HepG2 (cell line): ENCODE measurements around the gene WSB1. TPM values are rescaled to one million over a fixed set of nuclear protein-coding genes. Genes with fewer than 3 reads are reported as not detected.

ENCODE experiments used
- DBP ChIP-seq: sonication (generic); formaldehyde crosslinking; IDR thresholded peaks from 2 replicates; pipeline ENCODE4 v1.4.0; 2020; ENCODE audit warnings: missing genetic modification reagents; ENCODE audit errors: not compliant biosample characterization
- HBP1 ChIP-seq: IDR thresholded peaks from 2 replicates; pipeline ENCODE4 v1.6.1; 2016; ENCODE audit warnings: low read depth, control low read depth
- HCFC1 ChIP-seq: fragments of 150-350 bp; IDR thresholded peaks from 2 replicates; pipeline ENCODE4 v1.6.1; 2014; ENCODE audit warnings: low read depth, low read length
- MXI1 ChIP-seq: IDR thresholded peaks from 3 replicates; pipeline ENCODE4 v1.6.1; 2012; ENCODE audit warnings: low read depth, low read length, inconsistent platforms, borderline replicate concordance
- ONECUT2 ChIP-seq: sonication (generic); formaldehyde crosslinking; IDR thresholded peaks from 2 replicates; pipeline ENCODE4 v1.4.0; 2020; ENCODE audit warnings: missing genetic modification reagents
- SAP130 ChIP-seq: IDR thresholded peaks from 2 replicates; pipeline ENCODE4 v1.6.1; 2016; ENCODE audit warnings: low read depth
- TAF1 ChIP-seq: sonication (generic); formaldehyde crosslinking; IDR thresholded peaks from 2 replicates; pipeline ENCODE4 v1.4.0; 2020; ENCODE audit warnings: missing genetic modification reagents
- TERF1 ChIP-seq: sonication (generic); formaldehyde crosslinking; IDR thresholded peaks from 2 replicates; pipeline ENCODE4 v1.8.0; 2022; ENCODE audit warnings: mild to moderate bottlenecking, missing genetic modification reagents, moderate library complexity
- ZC3H13 ChIP-seq: sonication (generic); formaldehyde crosslinking; IDR thresholded peaks from 2 replicates; pipeline ENCODE4 v1.8.1; 2023; ENCODE audit warnings: mild to moderate bottlenecking, missing genetic modification reagents, moderate library complexity
- ZFP90 ChIP-seq: sonication (generic); formaldehyde crosslinking; IDR thresholded peaks from 2 replicates; pipeline ENCODE4 v1.8.0; 2022; ENCODE audit warnings: missing genetic modification reagents, mild to moderate bottlenecking, inconsistent platforms, borderline replicate concordance
- ZNF143 ChIP-seq: sonication (generic); formaldehyde crosslinking; IDR thresholded peaks from 2 replicates; pipeline ENCODE4 v1.4.0; 2020; ENCODE audit warnings: missing genetic modification reagents
- ZNF274 ChIP-seq: sonication (generic); formaldehyde crosslinking; IDR thresholded peaks from 2 replicates; pipeline ENCODE4 v1.5.1; 2020; ENCODE audit warnings: mild to moderate bottlenecking, missing genetic modification reagents
- ZNF326 ChIP-seq: sonication (generic); formaldehyde crosslinking; IDR thresholded peaks from 2 replicates; pipeline ENCODE4 v1.4.0; 2020; ENCODE audit warnings: missing genetic modification reagents, borderline replicate concordance
- ZNF441 ChIP-seq: sonication (generic); formaldehyde crosslinking; IDR thresholded peaks from 2 replicates; pipeline ENCODE4 v1.7.0; 2021; ENCODE audit warnings: missing genetic modification reagents, borderline replicate concordance
- ZNF512B ChIP-seq: sonication (generic); formaldehyde crosslinking; IDR thresholded peaks from 2 replicates; pipeline ENCODE4 v1.5.1; 2020; ENCODE audit warnings: missing genetic modification reagents, mild to moderate bottlenecking, borderline replicate concordance
- ZNF660 ChIP-seq: sonication (generic); formaldehyde crosslinking; IDR thresholded peaks from 2 replicates; pipeline ENCODE4 v1.5.1; 2020; ENCODE audit warnings: mild to moderate bottlenecking, low read depth, missing genetic modification reagents, borderline replicate concordance
- polyA plus RNA-seq, 8 experiments: library from polyadenylated mRNA; depleted of rRNA in 3 of 8; stranded (reverse) in 7 of 8; unstranded in 1 of 8; fragments of >200 nt; fragmentation: Illumina TruSeq in 4 of 8; extraction: Trizol in 4 of 8; gene quantifications; 2 replicates each; pipeline versions ENCODE4 v1.2.1 to v1.2.3, GENCODE V29; 2011 to 2016; ENCODE audit warnings: low read depth in 4 of 8, missing spikeins in 1 of 8, mixed read lengths in 1 of 8; ENCODE audit not compliant: insufficient read depth in 1 of 8
- total RNA-seq, 5 experiments: library from RNA; depleted of rRNA; stranded (reverse); fragments of >200 nt; fragmentation: Illumina TruSeq; extraction: Trizol; gene quantifications; 2 replicates each; pipeline ENCODE4 v1.2.3, GENCODE V29; 2016; ENCODE audit warnings: low read depth in 1 of 5
- TF ChIP-seq, protein P1 (sequence below): sonication (generic); formaldehyde crosslinking; IDR thresholded peaks from 2 replicates; pipeline ENCODE4 v1.5.1; 2020; ENCODE audit warnings: mild to moderate bottlenecking, missing genetic modification reagents, borderline replicate concordance

The WSB1 gene
- total and polyA plus RNA-seq, 2 of the 13 experiments (the other 11 are each of a cell fraction or from before 2014, with no cell fraction given), result 81.3 to 294 TPM

DNA sequence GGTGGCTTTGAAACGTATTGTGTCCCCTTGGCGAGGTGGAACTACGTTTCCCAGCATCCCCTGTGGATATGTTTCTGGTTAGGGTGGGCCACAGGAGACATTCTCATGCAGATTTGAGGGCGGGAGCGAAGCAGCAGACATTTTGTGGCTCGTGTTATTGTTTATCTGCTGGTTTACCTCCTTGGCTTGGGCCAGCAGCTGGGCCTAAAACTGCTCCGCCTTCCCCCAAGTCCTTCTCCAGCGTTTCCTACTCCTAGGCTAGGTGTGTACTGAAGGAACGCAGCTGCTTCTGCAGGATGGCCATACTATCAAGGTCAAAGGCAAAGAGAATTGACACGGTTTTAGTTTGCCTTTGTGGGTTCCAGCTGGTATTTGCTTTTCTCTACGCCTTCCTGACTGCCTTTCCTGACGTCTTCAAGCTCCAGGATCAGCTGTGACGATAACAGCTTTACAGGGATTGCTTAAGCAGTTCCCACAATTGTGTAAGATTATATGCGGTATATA lies 17.2 kb upstream of the WSB1 start (continued):
- no peak for TF ChIP-seq TAF1
- no peak for TF ChIP-seq ONECUT2
- TF ChIP-seq DBP (CRISPR knock-in tag), result no peak
- no peak for TF ChIP-seq MXI1
- TF ChIP-seq ZNF326, result no peak
- no peak for TF ChIP-seq ZNF274 (CRISPR knock-in tag)
- no peak for TF ChIP-seq ZNF512B (CRISPR knock-in tag)
- TF ChIP-seq TERF1 (CRISPR knock-in tag), result no peak
- no peak for TF ChIP-seq HBP1
- 0 out of 2 replicates have a peak, but pooled peaks have one; percentile 19 for TF ChIP-seq SAP130 (CRISPR knock-in tag)
- TF ChIP-seq, protein P1, sequence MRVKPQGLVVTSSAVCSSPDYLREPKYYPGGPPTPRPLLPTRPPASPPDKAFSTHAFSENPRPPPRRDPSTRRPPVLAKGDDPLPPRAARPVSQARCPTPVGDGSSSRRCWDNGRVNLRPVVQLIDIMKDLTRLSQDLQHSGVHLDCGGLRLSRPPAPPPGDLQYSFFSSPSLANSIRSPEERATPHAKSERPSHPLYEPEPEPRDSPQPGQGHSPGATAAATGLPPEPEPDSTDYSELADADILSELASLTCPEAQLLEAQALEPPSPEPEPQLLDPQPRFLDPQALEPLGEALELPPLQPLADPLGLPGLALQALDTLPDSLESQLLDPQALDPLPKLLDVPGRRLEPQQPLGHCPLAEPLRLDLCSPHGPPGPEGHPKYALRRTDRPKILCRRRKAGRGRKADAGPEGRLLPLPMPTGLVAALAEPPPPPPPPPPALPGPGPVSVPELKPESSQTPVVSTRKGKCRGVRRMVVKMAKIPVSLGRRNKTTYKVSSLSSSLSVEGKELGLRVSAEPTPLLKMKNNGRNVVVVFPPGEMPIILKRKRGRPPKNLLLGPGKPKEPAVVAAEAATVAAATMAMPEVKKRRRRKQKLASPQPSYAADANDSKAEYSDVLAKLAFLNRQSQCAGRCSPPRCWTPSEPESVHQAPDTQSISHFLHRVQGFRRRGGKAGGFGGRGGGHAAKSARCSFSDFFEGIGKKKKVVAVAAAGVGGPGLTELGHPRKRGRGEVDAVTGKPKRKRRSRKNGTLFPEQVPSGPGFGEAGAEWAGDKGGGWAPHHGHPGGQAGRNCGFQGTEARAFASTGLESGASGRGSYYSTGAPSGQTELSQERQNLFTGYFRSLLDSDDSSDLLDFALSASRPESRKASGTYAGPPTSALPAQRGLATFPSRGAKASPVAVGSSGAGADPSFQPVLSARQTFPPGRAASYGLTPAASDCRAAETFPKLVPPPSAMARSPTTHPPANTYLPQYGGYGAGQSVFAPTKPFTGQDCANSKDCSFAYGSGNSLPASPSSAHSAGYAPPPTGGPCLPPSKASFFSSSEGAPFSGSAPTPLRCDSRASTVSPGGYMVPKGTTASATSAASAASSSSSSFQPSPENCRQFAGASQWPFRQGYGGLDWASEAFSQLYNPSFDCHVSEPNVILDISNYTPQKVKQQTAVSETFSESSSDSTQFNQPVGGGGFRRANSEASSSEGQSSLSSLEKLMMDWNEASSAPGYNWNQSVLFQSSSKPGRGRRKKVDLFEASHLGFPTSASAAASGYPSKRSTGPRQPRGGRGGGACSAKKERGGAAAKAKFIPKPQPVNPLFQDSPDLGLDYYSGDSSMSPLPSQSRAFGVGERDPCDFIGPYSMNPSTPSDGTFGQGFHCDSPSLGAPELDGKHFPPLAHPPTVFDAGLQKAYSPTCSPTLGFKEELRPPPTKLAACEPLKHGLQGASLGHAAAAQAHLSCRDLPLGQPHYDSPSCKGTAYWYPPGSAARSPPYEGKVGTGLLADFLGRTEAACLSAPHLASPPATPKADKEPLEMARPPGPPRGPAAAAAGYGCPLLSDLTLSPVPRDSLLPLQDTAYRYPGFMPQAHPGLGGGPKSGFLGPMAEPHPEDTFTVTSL (CRISPR knock-in tag), result no peak
- TF ChIP-seq HCFC1, result peak; percentile 32; the same call in 1 of the 2 replicates
- no peak for TF ChIP-seq ZFP90
- TF ChIP-seq ZNF143, result peak; percentile 82
- no peak for TF ChIP-seq ZC3H13 (CRISPR knock-in tag)
- TF ChIP-seq ZNF660 (CRISPR knock-in tag), result no peak
- no peak for TF ChIP-seq ZNF441
